Esophagus muscularis mucosa (tissue), 4 donors: ENCODE data around the gene LSM14B. TPM values are rescaled to one million over a fixed set of nuclear protein-coding genes. Genes with fewer than 3 reads are reported as not detected.

Experiments
- DNase-seq: peaks from one replicate; pipeline ENCODE4 v3.0.0-alpha.2; 2017; ENCODE audit errors: extremely low spot score
- H3K27ac ChIP-seq, 4 donors: fragments of 200-600 bp; sonication (generic); replicated peaks in 1 of 4; 1 replicate in 3 of 4; 2 replicates in 1 of 4; pipeline ENCODE4 v1.5.1; 2016 to 2019; ENCODE audit warnings: mild to moderate bottlenecking in 1 of 4
- H3K27me3 ChIP-seq, 4 donors: fragments of 200-600 bp; sonication (generic); one replicate each; pipeline versions ENCODE4 v1.5.1 to v1.6.0; 2016 to 2019
- H3K36me3 ChIP-seq, 4 donors: fragments of 200-600 bp; sonication (generic); one replicate each; pipeline ENCODE4 v1.5.1; 2016 to 2019
- H3K4me1 ChIP-seq, 4 donors: fragments of 200-600 bp; sonication (generic); one replicate each; pipeline ENCODE4 v1.5.1; 2016 to 2019
- H3K4me3 ChIP-seq, 4 donors: fragments of 200-600 bp; sonication (generic); 1 replicate in 2 of 4; 2 replicates in 2 of 4; pipeline ENCODE4 v1.5.1; 2016 to 2019; ENCODE audit warnings: mild to moderate bottlenecking in 4 of 4, moderate library complexity in 1 of 4
- H3K9me3 ChIP-seq, 4 donors: fragments of 200-600 bp; sonication (generic); 1 replicate in 3 of 4; 2 replicates in 1 of 4; pipeline ENCODE4 v1.5.1; 2016 to 2019
- EP300 ChIP-seq: sonication (generic); formaldehyde crosslinking; IDR thresholded peaks from one replicate; pipeline ENCODE4 v1.6.1; 2017; ENCODE audit warnings: antibody characterized with exemption
- POLR2A ChIP-seq: fragments of 450-650 bp; IDR thresholded peaks from one replicate; pipeline ENCODE4 v1.6.1; 2017; ENCODE audit warnings: antibody characterized with exemption, moderate library complexity, mild to moderate bottlenecking, low read depth
- POLR2AphosphoS5 ChIP-seq, 2 donors: sonication (generic); formaldehyde crosslinking; IDR thresholded peaks; one replicate each; pipeline ENCODE4 v1.6.1; 2017; ENCODE audit warnings: antibody characterized with exemption in 2 of 2
- WGBS: methylation state at CpG from one replicate; pipeline ENCODE4 v1.1.5; 2018; 5-methylcytosine and 5-hydroxymethylcytosine counted together
- intact Hi-C: fragments of 100-400 bp; cut with DNase I; formaldehyde crosslinking; loops from one replicate; pipeline ENCODE4 v1.15.1; 2023
- total RNA-seq, 4 donors: library from RNA; depleted of rRNA; stranded (reverse); fragments of >200 nt; gene quantifications; one replicate each; pipeline versions ENCODE4 v1.1.0 to v1.2.1, GENCODE V29; 2016
- TF ChIP-seq, protein P1 (sequence below), 3 experiments: fragments of 200-600 bp in 2 of 3; fragments of 450-650 bp in 1 of 3; sonication (generic) in 2 of 3; IDR thresholded peaks; one replicate each; pipeline ENCODE4 v1.5.1; 2017 to 2019; ENCODE audit warnings: antibody characterized with exemption in 3 of 3, mild to moderate bottlenecking in 2 of 3, moderate library complexity in 1 of 3

Gene LSM14B
- total RNA-seq, 4 donors from 2014 or later, result 24.9 to 38.8 (median 32.4) TPM

DNA sequence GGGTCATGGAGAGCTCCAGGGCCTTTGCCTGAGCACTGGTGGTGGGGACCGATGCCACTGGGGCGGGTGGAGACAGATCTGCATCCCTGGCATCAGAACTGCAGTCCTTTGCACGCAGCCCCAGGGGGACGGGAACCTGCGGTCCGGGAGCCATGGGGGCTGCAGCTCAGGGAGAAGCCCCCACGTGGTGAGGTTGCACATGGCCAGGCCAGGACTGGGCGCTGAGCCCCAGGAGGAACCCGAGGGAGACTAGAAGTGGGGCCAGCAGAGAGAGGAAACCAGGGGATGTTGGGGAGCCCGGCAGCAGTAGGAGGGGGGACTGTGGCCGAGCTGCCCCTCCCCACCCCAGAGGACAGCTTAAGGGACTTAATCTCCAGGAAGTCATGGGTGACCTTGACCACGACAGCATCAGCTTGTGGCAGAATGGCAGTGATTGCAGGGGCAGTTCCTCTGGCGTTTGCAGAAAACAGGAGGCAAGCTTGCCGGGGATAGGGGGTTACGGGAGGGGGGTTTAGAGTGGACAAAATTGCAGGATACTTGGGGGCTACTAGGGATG, 18.0 kb upstream of the LSM14B start:
- DNase-seq, result no peak
- H3K9me3 ChIP-seq, result peaks cover 5 to 60% (median 47%) of the 10 kb centered on the region in 4 donors
- no peak overlapping the region for H3K27ac ChIP-seq
- intact Hi-C loops, result no loop called here
- H3K4me3 ChIP-seq, result no peak overlapping the region
- H3K36me3 ChIP-seq, result no peaks in the 10 kb centered on the region
- TF ChIP-seq, protein P1, sequence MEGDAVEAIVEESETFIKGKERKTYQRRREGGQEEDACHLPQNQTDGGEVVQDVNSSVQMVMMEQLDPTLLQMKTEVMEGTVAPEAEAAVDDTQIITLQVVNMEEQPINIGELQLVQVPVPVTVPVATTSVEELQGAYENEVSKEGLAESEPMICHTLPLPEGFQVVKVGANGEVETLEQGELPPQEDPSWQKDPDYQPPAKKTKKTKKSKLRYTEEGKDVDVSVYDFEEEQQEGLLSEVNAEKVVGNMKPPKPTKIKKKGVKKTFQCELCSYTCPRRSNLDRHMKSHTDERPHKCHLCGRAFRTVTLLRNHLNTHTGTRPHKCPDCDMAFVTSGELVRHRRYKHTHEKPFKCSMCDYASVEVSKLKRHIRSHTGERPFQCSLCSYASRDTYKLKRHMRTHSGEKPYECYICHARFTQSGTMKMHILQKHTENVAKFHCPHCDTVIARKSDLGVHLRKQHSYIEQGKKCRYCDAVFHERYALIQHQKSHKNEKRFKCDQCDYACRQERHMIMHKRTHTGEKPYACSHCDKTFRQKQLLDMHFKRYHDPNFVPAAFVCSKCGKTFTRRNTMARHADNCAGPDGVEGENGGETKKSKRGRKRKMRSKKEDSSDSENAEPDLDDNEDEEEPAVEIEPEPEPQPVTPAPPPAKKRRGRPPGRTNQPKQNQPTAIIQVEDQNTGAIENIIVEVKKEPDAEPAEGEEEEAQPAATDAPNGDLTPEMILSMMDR (IDR thresholded peaks at IDR 0.05), result no peak
- peaks cover 0 to 36% (median 0%) of the 10 kb centered on the region in 4 donors for H3K27me3 ChIP-seq
- 41% methylated on average over 10 of the region's 15 CpGs for WGBS
- H3K4me1 ChIP-seq, result no peaks in the 10 kb centered on the region

DNA sequence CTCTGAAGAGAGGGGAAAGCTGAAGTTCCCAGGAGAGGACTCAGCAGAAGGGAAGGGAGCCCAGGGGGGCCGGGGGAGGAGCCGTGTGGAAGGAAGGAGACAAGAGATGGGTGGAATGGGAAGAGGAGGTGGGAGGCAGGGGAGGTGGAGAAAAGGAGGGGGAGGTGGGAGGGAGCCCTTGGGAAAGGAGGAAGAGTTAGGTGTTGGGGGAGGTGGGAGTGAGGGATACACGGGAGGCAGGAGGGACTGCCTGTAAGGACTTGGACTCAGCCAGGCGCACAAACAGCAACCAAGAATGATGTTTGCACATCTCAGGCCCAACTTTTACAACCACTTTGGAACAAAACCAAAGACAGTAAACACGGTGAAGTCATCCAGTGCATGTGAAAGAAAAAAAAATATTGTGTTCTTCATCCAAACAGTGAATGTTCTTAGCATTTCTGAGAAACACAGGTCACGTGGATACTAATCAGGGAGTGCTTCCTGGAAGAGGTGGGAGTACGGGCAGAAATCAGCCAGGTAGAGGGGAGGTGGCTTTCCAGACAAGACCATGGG, 17.4 kb upstream of the LSM14B start:
- H3K9me3 ChIP-seq, result peaks cover 7 to 64% (median 52%) of the 10 kb centered on the region in 4 donors
- no peak overlapping the region for H3K4me3 ChIP-seq
- no peaks in the 10 kb centered on the region for H3K36me3 ChIP-seq
- peaks cover 0 to 36% (median 0%) of the 10 kb centered on the region in 4 donors for H3K27me3 ChIP-seq
- H3K27ac ChIP-seq, result no peak overlapping the region
- H3K4me1 ChIP-seq, result no peaks in the 10 kb centered on the region
- no peak for DNase-seq
- intact Hi-C loops, result no loop called here
- 30% methylated on average over 7 of the region's 7 CpGs for WGBS
- TF ChIP-seq POLR2AphosphoS5 (IDR thresholded peaks at IDR 0.05) (no peak), EP300 (no peak), POLR2A (no peak)
- TF ChIP-seq, protein P1 (IDR thresholded peaks at IDR 0.05), result no peak

DNA sequence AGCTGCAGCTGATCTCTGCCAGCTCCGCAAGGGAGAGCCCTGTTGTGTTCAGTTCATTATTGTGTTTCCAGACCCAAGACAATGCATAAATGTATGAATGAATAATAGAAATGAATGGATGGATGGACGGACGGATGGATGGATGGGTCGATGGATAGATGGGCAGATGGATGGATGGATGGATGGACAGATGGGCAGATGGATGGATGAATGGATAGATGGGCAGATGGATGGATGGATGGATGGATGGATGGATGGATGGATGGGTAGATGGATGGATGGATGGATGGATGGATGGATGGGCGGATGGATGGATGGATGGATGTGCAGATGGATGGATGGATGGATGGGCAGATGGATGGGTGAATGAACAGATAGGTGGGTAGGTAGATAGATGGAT, 16.7 kb upstream of the LSM14B start:
- no peaks in the 10 kb centered on the region for H3K4me1 ChIP-seq
- H3K9me3 ChIP-seq, result peaks cover 7 to 63% (median 52%) of the 10 kb centered on the region in 4 donors
- peaks cover 0 to 36% (median 0%) of the 10 kb centered on the region in 4 donors for H3K27me3 ChIP-seq
- no peak overlapping the region for H3K4me3 ChIP-seq
- H3K27ac ChIP-seq, result no peak overlapping the region
- intact Hi-C loops, result no loop called here
- no peaks in the 10 kb centered on the region for H3K36me3 ChIP-seq
- DNase-seq, result no peak
- WGBS, result 92% methylated on average over 5 of the region's 5 CpGs
- TF ChIP-seq EP300, result no peak
- TF ChIP-seq, protein P1 (IDR thresholded peaks at IDR 0.05), result no peak
- no peak for TF ChIP-seq POLR2AphosphoS5 (IDR thresholded peaks at IDR 0.05)
- TF ChIP-seq POLR2A, result no peak

DNA sequence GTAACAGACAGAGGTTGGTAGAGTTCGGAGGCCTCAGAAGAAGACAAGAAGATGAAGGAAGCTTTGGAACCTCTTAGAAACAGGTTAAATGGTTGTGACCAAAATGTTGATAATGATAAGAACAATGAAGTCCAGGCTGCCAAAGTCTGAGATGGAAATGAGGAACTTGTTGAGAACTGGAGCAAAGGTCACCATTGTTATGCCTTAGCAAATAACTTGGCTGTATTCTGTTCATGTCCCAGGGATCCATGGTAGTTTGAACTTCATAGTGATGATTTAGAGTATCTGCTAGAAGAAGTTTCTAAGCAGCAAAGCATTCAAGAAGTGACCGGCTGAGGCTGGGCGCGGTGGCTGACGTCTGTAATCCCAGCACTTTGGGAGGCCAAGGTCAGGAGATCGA, 11.1 kb upstream of the LSM14B start:
- TF ChIP-seq POLR2A (no peak), POLR2AphosphoS5 (IDR thresholded peaks at IDR 0.05) (no peak), EP300 (no peak)
- TF ChIP-seq, protein P1 (IDR thresholded peaks at IDR 0.05), result no peak

DNA sequence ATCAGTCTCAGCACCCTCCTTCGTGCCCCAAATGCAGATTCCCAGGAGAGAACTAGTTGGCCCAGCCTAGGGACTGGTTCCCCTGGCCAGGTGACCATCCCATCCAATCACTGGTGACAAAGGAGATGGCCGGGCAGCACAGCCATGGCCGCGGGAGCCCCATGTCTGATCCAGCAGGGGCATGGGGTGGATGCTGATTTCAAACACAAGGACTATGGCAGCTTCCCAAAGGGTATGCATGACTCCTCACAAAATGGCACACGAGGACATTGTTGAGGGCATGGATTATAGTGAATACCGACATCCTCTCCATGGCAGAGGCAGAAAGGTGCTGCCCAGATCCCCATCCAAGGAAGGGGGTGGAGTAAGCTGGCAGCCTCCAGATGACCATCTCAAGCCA, 9.9 kb upstream of the LSM14B start:
- H3K9me3 ChIP-seq, result peaks cover 7 to 61% (median 56%) of the 10 kb centered on the region in 4 donors
- intact Hi-C loops, result no loop called here
- WGBS, result 97% methylated on average over 5 of the region's 6 CpGs
- H3K4me1 ChIP-seq, result peaks cover 0 to 5% (median 0%) of the 10 kb centered on the region in 4 donors
- no peak for DNase-seq
- no peak overlapping the region for H3K27ac ChIP-seq
- no peak overlapping the region for H3K4me3 ChIP-seq
- H3K36me3 ChIP-seq, result no peaks in the 10 kb centered on the region
- peaks cover 0 to 50% (median 0%) of the 10 kb centered on the region in 4 donors for H3K27me3 ChIP-seq
- TF ChIP-seq EP300, result no peak
- TF ChIP-seq POLR2A, result no peak

More for the DNA sequence above, 11.1 kb upstream of the LSM14B start:
- Histone ChIP-seq H3K27me3 (peaks cover 0 to 40% (median 0%) of the 10 kb centered on the region in 4 donors), H3K4me3 (no peak overlapping the region), H3K27ac (no peak overlapping the region), H3K4me1 (no peaks in the 10 kb centered on the region), H3K9me3 (peaks cover 7 to 72% (median 65%) of the 10 kb centered on the region in 4 donors), H3K36me3 (no peaks in the 10 kb centered on the region)
- DNase-seq, result no peak
- intact Hi-C loops, result no loop called here
- 95% methylated on average over 6 of the region's 6 CpGs for WGBS
